Stimulated activated naive CD8-positive, alpha-beta T cell treated with anti-CD3 and anti-CD28 coated beads, Interleukin-15, Interleukin-2, amounts not matched to agents 100 U/mL and 50 U/mL, for 24 hours (primary cell): ENCODE results near the gene MAGEA2.
"Not testable (repeated sequence)": the region's sequence is repeated elsewhere in the genome, so short reads cannot be mapped to it uniquely, and the experiment has no call there.

ENCODE experiments used
- ATAC-seq: fragments of 150-1000 bp; cut with Tn5 transposase; one replicate; pipeline ENCODE4 v1.10.0; 2021
- DNase-seq: peaks from one replicate; pipeline ENCODE4 v3.0.0; 2021

MAGEA2 gene

DNA sequence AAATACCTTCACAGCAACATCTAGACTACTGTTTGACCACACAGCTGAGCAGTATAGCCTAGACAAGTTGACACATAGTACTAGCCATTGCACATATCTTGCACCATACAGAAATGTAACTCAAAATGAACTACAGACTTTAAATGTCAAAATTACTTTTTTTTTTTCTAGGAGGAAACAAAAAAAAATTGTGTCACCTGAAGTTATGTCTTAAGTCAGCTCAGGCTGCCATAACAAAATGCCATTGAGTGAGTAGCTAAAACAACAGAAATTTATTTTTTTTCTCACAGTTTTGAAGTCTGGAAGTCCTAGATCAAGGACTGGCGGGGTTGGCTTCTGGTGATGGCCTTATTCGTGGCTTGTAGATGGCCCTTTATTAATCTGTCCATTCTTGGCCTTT lies 44.5 kb downstream of the MAGEA2 start, which contains the start of gene CSAG2:
CSAG2 (minus strand) TSS at position 101 of the 400 bp plus-strand sequence. CDS start 161 bp downstream, outside the sequence.
- DNase-seq, ATAC-seq: not testable (repeated sequence)

DNA sequence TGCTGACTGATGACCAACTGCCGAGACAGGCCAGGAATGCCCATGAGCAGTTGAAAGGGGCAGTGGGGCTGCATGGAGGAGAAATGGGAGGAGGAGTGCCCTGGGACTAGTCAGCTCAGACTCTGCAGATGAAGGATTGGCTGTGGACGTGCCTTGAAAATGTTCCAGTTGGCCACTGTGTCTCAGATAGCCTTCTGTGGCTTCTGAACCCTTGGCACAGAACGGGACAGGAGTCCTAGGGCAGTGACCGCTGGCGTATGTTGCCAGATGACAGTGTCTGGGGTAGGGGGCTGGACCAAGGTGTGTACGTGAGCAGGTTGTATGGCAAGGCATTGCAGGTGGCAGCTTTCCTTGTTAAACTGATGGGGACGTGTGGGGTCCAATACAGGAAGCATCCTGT lies 47.1 kb downstream of the MAGEA2 start:
- not testable (repeated sequence) for ATAC-seq

DNA sequence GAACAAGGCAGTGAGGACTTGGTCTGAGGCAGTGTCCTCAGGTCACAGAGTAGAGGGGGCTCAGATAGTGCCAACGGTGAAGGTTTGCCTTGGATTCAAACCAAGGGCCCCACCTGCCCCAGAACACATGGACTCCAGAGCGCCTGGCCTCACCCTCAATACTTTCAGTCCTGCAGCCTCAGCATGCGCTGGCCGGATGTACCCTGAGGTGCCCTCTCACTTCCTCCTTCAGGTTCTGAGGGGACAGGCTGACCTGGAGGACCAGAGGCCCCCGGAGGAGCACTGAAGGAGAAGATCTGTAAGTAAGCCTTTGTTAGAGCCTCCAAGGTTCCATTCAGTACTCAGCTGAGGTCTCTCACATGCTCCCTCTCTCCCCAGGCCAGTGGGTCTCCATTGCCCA lies 53.3 kb downstream of the MAGEA2 start:
- DNase-seq, ATAC-seq: not testable (repeated sequence)

More for the DNA sequence above, 47.1 kb downstream of the MAGEA2 start:
- DNase-seq = not testable (repeated sequence)
